HuH-7 (cell line): Measurements from ENCODE around the gene LRSAM1.

Source experiments
- DNase-seq: peaks from one replicate; pipeline ENCODE4 v3.0.0; 2011; ENCODE audit warnings: low spot score

Gene LRSAM1

DNA sequence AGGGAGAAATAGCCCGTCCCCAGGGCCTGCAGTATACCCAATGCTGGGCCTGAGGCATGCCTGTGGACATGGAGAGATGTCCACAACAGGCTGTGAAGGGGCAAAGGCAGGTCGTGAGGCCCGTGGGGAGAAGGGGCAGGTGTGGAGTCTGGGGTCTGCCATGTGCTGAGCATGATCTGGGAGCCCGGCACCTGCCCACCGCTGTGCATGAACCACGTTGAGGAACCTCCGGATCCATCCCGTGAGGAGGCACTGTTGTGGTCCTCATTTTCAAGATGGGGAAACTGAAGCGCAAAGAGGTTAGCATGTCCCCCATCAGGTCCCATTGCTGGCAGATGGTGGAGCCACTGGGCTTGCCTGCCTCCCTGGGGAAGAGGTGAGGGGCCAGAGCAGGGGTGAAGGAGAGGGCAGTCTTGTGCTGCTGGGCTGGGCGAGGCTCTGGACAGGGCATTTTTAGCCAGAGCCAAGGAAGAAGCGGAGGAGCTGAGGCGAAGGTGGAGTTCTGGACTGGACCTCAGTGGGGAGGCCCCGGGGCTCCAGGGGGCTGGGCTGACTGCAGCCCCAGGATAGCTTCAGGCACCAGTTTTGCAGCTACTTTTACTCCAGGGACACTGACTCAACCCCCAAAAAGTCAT lies 46.5 kb downstream of the LRSAM1 start:
- no peak for DNase-seq

GRCh38 chr9:127498298-127498697 lies 47.0 kb downstream of the LRSAM1 start:
- no peak for DNase-seq

DNA sequence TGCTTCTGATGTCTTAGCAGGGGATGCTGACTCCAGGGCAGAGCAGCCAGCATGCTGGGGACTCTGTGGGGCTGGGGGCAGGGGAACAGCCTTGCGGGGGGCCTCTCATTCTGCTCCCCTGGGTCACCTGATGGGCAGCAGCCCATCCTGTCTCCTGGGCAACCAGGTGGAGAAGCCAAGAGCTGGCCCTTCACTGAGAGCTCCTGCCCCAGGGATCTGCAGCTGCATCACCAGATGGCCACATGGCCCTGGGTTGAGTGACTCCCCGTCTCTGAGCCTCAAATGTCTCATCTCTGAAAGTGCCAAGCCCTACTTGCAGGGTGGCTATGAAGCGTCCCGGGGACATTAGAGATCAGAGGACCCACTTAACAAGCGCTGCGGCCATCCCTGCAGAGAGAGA lies 49.1 kb downstream of the LRSAM1 start:
- DNase-seq = no peak

DNA sequence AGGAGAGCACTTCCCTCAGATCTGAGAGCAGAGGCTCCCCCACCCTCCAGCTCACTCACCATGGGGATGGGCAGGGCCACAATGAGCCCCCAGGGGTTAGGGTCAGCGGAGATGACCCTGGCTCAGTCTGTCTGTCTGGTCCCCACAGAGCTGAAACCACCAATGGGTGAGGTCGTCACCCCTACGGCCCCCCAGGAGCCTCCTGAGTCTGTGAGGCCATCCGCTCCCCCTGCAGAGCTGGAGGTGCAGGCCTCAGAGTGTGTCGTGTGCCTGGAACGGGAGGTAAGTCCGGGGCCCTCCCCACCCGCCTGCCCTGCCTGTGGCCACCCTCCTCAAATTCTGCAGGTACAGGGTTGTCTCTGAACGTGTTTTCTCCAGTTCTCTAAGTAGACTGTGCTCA lies 49.6 kb downstream of the LRSAM1 start:
- DNase-seq = no peak

GRCh38 chr9:127501821-127502343 lies 50.6 kb downstream of the LRSAM1 start:
- DNase-seq = no peak

DNA sequence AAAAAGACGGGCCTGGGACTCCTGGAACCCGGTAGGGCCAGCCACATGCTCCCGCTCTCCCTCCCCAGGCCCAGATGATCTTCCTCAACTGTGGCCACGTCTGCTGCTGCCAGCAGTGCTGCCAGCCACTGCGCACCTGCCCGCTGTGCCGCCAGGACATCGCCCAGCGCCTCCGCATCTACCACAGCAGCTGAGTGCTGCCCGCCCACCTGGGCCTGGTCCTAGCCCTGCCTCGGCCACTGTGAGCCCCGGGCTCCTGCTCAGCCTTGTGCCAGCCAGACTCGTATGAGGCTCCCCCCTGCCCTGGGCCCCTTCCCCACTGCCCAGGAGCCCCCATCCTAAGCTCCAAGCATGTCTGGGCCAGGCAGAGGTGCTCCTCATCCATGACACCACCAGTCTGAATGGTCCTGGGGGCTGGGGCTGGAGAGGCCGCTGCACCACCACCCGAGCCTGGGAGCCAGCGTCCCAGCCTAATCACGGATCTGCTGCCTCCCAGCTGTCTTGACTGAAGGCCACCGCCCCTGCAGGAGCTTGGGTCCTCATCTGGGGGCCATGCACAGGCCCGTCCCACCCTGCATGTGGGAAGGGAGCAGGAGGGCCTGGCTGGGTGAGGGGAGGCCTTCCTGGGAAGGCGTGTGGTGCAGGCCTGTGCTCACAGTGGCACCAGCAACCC lies 51.5 kb downstream of the LRSAM1 start:
- DNase-seq = no peak

DNA sequence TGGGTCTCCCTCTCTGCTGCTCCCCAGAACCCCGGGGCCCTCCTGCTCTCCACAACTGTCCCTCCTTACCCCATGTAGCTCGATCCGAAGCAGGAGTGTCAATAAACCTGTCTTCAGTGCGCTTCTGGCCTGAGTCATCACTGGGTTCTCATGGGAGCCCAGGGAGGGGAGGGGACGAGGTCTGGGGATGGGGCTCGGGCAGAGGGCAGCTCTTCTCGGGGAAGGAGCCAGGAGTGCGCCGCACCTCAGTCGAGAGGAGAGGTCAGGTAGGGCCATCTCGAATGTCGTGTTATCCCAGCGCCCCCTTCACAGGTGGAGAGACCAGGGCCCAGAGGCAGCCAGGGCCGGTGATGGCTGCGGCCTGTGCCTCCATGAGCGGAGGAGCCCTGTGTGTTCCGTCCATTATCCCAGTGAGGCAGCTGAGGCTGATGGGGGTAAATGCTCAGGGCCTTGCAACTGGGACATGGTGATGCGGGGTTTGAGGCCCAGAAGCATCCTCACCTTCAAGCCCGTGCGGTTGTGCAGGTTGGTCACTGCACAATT lies 52.1 kb downstream of the LRSAM1 start:
- DNase-seq = no peak

- DNase-seq = peak; percentile 92
Measured at GRCh38 chr9:127503947-127504886, 52.9 kb downstream of the LRSAM1 start.

GRCh38 chr9:127504887-127505251 lies 53.6 kb downstream of the LRSAM1 start:
- no peak for DNase-seq

- peak; percentile 87 for DNase-seq
Measured at GRCh38 chr9:127505396-127506116, 54.2 kb downstream of the LRSAM1 start.

GRCh38 chr9:127506117-127506813 lies 55.0 kb downstream of the LRSAM1 start:
- no peak for DNase-seq

- DNase-seq = no peak
Measured at GRCh38 chr9:127506814-127507750, 55.8 kb downstream of the LRSAM1 start.

DNA sequence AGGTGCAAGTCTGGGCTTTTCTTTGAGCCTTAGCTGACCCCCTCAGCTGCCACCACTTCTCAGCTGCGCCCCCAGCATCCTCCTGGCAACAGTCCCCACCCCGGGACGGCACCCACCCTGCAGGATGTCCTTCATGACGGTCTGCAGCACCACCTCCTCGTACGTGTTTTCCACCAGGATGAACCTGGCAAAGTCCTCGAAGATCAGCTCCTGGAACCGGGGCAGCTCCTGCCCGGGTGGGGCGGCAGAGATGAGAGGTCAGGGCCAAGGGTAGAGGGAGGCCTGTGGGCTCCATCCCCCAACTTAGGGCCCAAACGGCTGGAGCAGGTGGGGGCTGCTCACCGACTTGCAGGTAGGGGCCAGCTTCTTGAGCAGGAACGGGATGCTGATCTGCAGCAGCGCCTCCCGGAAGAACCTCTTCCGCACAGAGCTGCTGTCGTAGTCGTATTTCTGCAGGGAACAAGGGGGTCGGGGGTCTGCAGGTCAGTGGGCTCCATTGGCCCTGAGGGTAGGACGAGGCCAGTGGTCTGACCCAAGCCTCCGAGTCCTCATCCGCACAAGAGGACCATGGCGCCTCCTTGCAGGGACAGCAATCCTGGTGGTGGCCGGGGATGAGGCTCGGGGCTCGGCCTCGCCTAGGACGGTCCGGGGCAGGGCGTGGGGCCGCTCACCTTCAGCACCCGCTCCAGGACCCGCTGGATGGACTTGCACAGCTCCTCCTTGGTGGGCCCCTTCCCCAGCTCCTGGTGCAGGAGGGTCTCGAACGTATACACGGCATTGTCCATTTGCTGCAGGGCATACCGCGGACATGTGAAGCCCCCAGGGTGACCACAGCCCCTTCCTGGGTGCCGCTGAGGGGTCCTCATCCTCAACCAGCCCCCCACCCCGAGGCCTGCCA lies 56.7 kb downstream of the LRSAM1 start:
- no peak for DNase-seq

- no peak for DNase-seq
Measured at GRCh38 chr9:127508901-127509260, 57.6 kb downstream of the LRSAM1 start.

GRCh38 chr9:127509261-127509954 lies 58.1 kb downstream of the LRSAM1 start:
- no peak for DNase-seq

DNA sequence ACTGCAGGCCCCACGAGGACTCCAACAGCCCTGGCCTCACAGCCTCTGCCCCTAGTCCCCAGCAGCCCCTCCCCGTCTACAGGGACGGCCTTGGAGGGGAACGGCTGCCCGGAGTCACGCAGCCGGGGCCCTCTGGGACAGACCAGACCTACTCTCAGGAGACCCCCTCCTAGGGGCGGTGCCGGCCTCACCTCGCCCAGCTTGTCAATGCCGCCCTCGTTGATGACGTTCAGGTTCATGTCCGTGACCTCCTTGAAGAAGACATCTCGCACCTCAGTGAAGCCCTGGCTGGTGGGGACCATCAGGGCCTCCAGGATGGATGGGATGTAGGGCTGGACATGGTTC lies 58.6 kb downstream of the LRSAM1 start:
- DNase-seq = no peak

DNA sequence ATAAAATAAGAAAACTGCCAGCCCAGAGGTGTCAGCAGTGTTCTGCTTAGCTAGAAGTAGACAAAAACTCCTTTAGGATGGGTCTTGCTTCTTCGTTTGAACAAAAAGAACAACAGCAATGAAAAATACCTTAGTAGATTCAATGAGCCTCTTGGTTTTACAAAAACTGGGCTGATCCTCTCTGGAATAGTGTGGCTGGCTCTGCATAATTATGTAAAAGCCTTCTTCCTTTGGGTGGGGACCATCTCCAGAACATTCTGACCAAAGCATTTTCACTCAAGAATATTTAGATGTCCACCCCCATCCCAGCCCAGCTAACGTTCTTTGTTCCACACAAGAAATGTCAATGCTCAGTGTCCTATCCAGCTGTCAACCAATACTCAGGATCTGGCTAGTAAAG lies 63.2 kb downstream of the LRSAM1 start:
- DNase-seq = no peak

- no peak for DNase-seq
Measured at GRCh38 chr9:127516835-127517607, 65.7 kb downstream of the LRSAM1 start.
